A673 (cell line): Measurements from ENCODE around the gene ALOX15B. TPM values are rescaled to one million over a fixed set of nuclear protein-coding genes. Genes with fewer than 3 reads are reported as not detected.

Experiments used
- BruUV-seq: library from RNA; stranded (reverse); fragments of 400-500 nt; replicated peaks from 2 replicates; lab custom pipeline; 2021; lab: Mats Ljungman, UMichigan
- CTCF ChIA-PET: fragments of 300-600 bp; sonication (Branson Sonifier 250); formaldehyde crosslinking; loops from one replicate; lab custom pipeline; 2022; ENCODE audit warnings: antibody characterized with exemption; lab: Charles Lee
- POLR2A ChIA-PET: fragments of 300-600 bp; sonication (Branson Sonifier 250); formaldehyde crosslinking; loops from one replicate; lab custom pipeline; 2022; ENCODE audit warnings: antibody characterized with exemption; ENCODE audit not compliant: low non-redundant PET; lab: Charles Lee
- DNase-seq: peaks from one replicate; pipeline ENCODE4 v3.0.0-alpha.2; 2015; ENCODE audit warnings: low spot score
- H3K27ac ChIP-seq: fragments of 200-600 bp; sonication (generic); 2 replicates; pipeline ENCODE4 v1.5.1; 2016; ENCODE audit warnings: mixed run types, low read depth, mild to moderate bottlenecking, mixed read lengths, antibody characterized with exemption, low read length; ENCODE audit not compliant: poor library complexity, severe bottlenecking
- H3K27me3 ChIP-seq: fragments of 200-600 bp; sonication (generic); replicated peaks from 2 replicates; pipeline ENCODE4 v1.6.1; 2017; ENCODE audit warnings: mixed run types, low read depth, mild to moderate bottlenecking, mixed read lengths, antibody characterized with exemption, low read length; ENCODE audit not compliant: insufficient read depth, poor library complexity
- H3K36me3 ChIP-seq: fragments of 200-600 bp; sonication (generic); 2 replicates; pipeline ENCODE4 v1.6.1; 2016; ENCODE audit warnings: mixed run types, mild to moderate bottlenecking, mixed read lengths, antibody characterized with exemption, low read length; ENCODE audit not compliant: insufficient read depth, poor library complexity, severe bottlenecking
- H3K4me1 ChIP-seq: fragments of 200-600 bp; sonication (generic); 2 replicates; pipeline ENCODE4 v1.6.1; 2017; ENCODE audit warnings: mixed run types, mild to moderate bottlenecking, mixed read lengths, antibody characterized with exemption, low read length; ENCODE audit not compliant: insufficient read depth, poor library complexity, severe bottlenecking
- H3K4me3 ChIP-seq: fragments of 200-600 bp; sonication (generic); 2 replicates; pipeline ENCODE4 v1.5.1; 2016; ENCODE audit warnings: low read depth, mixed run types, mild to moderate bottlenecking, mixed read lengths, low read length; ENCODE audit not compliant: poor library complexity, severe bottlenecking
- H3K9me3 ChIP-seq: fragments of 200-600 bp; sonication (generic); 2 replicates; pipeline ENCODE4 v1.6.1; 2016; ENCODE audit warnings: mixed run types, low read depth, mild to moderate bottlenecking, mixed read lengths, antibody characterized with exemption, low read length; ENCODE audit not compliant: poor library complexity, severe bottlenecking
- CTCF ChIP-seq: fragments of 300-800, 200-600 bp; sonication (generic); conservative IDR thresholded peaks from 2 replicates; pipeline ENCODE4 v1.5.1; 2017; ENCODE audit warnings: low read depth, mild to moderate bottlenecking, antibody characterized with exemption, low read length, moderate library complexity, mixed read lengths
- EZH2 ChIP-seq: fragments of 200-600 bp; sonication (generic); IDR thresholded peaks from 2 replicates; pipeline ENCODE4 v1.6.1; 2017; ENCODE audit warnings: borderline replicate concordance, low read depth, mild to moderate bottlenecking, mixed read lengths, antibody characterized with exemption, low read length; ENCODE audit not compliant: poor library complexity, severe bottlenecking
- intact Hi-C: fragments of 100-400 bp; cut with micrococcal nuclease; formaldehyde crosslinking; loops from one replicate; pipeline ENCODE4 v1.10.0; 2022; ENCODE audit not compliant: unreplicated experiment
- total RNA-seq: library from RNA; stranded (reverse); gene quantifications from 2 replicates; pipeline ENCODE4 v1.2.3, GENCODE V29; 2021

The ALOX15B gene
- total RNA-seq, 1 experiment from 2014 or later: 0.30 TPM

- Histone ChIP-seq H3K9me3 (no peaks in the 10 kb centered on the region), H3K4me3 (no peak overlapping the region), H3K36me3 (no peaks in the 10 kb centered on the region), H3K4me1 (peaks cover 2% of the 10 kb centered on the region), H3K27me3 (peaks cover 17% of the 10 kb centered on the region), H3K27ac (no peak overlapping the region)
- no peak for TF ChIP-seq CTCF
- no peak for TF ChIP-seq EZH2
- ChIA-PET POLR2A (no interaction called here), CTCF (no interaction called here)
- intact Hi-C loops: no loop called here
- BruUV-seq: no TSS peak
- DNase-seq: no peak
These were observed 30.1 kb downstream of the ALOX15B start for GRCh38 chr17:8068736-8069586.

DNA sequence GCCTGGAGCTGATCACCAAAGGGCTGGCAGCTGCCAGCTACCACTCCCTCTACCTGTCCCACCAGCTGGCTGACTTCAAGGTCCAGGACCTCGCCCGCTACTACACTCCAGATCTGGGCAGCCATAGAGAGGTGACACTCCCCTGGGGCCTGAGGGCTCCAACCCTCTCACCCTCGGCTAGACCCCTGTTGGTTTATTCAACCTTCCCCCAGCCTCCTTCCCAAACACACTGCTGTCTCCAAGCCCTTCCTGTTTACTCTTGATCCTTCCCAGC is 30.7 kb downstream of the ALOX15B start:
- Histone ChIP-seq H3K27me3 (peaks cover 23% of the 10 kb centered on the region), H3K4me1 (peaks cover 5% of the 10 kb centered on the region), H3K9me3 (no peaks in the 10 kb centered on the region), H3K27ac (no peak overlapping the region), H3K4me3 (no peak overlapping the region), H3K36me3 (no peaks in the 10 kb centered on the region)
- TF ChIP-seq CTCF (no peak), EZH2 (no peak)
- DNase-seq: no peak
- POLR2A ChIA-PET: no interaction called here
- BruUV-seq: no TSS peak
- CTCF ChIA-PET: no interaction called here
- intact Hi-C loops: no loop called here

DNA sequence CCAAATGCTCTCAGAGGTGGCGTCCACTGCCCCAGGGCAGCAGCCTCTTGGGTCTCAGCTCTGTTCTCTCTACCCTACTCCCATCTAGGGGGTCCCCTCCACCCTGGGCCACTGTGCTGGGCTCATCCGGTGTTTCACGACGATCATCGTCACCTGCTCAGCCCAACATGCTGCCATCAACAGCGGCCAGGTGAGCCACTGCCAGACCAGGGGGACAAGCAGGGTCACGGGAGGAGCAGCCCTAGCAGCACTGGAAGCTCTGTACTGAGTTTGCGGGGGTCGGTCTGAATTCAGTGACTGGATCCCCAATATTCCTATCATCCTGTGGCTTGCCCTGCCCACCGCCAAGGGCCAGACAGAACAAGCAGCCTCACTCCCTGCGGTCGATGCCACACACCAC is 32.6 kb downstream of the ALOX15B start:
- DNase-seq: no peak
- Histone ChIP-seq H3K4me1 (peaks cover 5% of the 10 kb centered on the region), H3K9me3 (no peaks in the 10 kb centered on the region), H3K36me3 (no peaks in the 10 kb centered on the region), H3K27me3 (peaks cover 31% of the 10 kb centered on the region), H3K4me3 (no peak overlapping the region), H3K27ac (no peak overlapping the region)
- TF ChIP-seq EZH2 (no peak), CTCF (no peak)
- intact Hi-C loops: no loop called here
- CTCF ChIA-PET: no interaction called here
- BruUV-seq: no TSS peak
- POLR2A ChIA-PET: no interaction called here
